NCI-H2029 (cell line): ENCODE results near the gene SHISAL1.

ENCODE experiments used
- DNase-seq: peaks from one replicate; lab custom pipeline; 2025; lab: John Stamatoyannopoulos, UW

Gene SHISAL1

DNA sequence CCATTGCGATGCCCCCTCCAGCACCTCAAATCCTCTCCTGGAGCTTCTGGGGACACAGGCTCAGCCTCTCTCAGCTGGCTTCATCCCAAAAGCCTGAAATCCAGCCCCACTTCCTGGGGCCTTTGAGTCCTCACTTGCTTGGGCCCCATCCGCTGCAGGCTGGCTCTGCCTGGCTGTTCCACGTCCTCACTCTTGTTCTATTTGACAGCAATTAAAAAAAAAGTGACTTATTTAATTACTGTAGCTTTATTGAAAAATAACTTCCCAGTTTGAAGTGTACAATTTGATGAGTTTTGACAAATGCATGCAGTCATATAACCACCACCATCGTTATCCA lies 104.8 kb downstream of the SHISAL1 start:
- no peak for DNase-seq

DNA sequence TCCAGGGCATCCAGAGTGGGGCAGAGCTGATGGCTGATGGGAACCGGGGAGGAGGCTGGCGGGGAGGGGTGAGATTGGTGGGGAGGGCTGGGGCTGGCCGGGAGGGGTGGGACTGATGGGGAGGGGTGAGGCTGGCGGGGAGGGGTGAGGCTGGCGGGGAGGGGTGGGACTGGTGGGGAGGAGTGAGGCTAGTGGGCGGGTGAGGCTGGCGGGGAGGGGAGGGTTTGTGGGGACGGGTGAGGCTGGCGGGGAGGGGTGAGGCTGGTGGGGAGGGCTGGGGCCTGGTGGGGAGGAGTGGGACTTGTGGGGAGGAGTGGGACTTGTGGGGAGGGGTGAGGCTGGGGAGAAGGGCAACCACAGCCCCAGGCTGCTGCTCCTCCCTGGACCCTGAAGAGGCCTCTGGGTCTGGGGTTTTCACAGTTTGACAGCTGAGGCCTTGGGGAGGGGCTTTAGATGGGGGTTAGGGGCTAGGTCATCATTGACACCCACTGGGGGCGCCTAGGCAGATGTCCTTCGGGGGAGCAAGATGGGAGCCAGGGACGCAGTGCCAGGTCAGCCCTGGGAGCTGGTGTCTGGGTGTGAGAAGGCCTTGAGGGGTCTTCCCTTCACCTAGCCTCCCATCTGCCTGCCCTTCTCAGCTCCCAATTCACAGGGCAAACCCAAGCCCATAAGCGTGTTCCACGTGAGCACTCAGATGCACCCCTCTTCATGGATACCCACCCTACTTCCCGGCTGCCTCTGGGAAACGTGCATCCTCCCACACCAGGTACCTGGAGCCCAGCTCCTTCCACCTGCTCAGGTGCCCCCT lies 105.4 kb downstream of the SHISAL1 start:
- DNase-seq, result no peak

DNA sequence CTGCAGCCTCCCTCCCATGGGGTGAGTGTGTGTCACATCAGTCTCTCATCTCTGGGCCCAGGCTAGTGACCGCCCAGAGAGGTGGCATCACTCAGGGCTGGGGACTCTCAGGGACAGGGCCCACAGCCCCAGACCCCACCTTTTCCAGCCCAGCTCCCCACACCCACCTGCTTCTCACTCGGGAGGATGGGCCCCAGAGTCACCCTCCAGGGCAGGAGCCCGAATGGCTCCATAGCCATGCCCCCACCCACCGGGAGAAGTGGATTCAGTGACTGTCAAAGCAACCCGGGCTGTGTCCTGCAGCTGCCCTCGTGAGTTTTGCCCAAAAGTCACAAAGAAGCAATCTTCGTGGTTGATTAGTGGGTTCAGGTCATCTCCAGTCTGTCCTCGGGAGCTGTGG lies 106.1 kb downstream of the SHISAL1 start:
- no peak for DNase-seq

DNA sequence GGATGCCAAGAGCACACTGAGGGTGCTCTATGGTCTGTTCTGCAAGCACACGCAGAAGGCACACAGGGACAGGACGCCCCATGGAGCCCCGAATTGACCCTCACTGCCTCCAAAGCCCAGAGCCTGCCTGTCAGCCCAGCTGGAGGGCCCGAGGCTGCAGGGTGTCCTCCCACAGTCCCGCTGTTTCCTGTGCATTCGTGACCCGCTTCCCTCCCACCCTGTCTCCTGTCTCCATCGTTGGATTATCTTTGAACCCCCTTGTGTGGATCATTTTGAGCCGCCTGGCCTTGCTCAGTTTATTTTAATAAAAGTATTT lies 106.5 kb downstream of the SHISAL1 start:
- no peak for DNase-seq

DNA sequence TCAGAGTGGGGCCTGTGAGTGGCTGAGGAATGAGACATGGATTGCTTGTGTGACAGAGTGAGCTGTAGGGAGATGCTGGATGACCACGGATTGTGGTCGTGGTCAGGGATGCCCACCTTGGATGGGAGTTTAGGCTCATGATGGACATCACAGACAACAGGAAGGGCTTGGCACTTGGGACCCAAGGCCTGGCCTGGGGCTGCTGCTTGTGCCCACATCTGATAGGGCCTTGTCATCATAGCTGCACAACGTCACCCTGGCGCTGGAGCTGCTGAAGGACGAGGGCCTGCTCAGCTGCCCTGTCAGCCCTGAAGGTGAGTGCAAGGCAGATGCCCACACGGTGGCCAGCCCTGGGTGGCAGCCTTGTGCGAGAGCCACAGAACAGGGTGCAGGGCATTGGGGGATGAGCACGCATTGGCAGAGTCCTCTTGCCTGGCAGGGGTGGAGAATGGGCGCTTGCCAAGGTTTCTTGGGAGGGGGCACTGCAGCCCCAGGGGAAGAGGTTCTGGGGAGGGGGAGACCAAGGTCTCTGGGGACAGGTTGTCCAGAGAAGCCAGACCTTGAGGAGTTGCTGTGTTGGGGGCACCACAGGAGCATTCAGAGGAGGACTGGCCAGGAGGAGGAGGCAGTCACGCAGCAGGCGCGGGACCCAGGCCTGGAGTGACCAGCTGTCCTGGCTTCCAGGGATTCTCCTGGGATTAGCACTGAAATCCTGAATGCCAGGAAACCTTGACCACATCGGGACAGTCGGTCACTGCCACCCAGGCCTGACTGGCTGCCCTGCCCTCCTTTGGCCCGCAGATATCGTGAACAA lies 107.0 kb downstream of the SHISAL1 start:
- DNase-seq, result no peak

DNA sequence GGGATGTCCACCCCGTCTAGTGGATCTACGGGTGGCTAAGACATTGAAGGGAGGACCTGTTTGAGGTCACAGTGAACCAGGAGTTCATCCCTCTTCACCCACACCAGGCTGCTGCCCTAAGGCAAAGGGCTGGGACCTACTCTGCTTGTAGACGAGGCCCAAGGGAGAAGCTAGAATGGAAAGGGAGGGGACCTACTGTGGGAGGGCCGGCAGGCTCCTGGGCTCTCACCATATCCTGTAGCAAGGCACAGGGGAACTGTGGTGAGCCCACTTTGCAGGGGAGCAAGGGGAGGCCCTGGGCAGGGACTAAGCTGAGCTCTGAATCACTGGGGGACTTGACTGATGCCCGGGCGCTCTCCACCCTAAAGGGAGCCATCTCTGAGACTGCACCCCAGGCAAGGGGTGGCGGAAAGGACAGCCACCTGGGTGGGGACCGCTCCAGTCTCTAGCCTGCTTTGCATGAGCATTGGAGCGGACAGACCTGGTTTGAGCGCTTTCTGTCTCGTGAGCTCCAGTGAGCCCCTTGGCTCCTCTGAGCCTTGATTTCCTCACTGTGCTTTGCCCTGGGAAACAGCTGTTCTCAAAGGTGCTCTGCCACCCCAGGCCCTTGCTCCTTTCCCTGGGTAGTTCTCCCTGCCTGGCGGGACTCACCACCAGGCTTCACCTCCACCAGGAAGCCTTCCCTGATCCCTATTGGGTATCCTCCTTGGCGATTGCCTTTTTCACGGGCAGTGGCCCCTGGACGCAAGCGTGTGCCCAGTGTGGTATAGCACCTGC lies 107.8 kb downstream of the SHISAL1 start:
- no peak for DNase-seq

DNA sequence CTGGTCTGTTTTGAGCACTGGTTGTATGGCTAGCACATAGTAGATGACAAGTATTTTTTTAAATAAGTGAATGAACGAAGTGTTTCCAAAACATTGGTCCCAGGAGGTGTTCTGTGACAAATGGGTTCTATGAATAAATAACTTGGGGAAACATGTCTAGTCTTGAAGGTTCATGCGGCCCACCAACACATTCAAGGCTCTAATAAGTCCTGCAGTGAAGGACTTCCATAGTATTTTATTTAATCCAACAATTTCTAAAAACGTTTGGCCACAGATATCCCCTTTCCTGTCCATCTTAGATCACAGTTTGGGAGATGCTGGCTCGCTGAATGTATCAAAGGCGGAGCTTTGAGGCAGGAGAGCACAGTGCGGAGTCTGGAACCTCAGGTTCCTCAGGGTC lies 109.5 kb downstream of the SHISAL1 start:
- no peak for DNase-seq

DNA sequence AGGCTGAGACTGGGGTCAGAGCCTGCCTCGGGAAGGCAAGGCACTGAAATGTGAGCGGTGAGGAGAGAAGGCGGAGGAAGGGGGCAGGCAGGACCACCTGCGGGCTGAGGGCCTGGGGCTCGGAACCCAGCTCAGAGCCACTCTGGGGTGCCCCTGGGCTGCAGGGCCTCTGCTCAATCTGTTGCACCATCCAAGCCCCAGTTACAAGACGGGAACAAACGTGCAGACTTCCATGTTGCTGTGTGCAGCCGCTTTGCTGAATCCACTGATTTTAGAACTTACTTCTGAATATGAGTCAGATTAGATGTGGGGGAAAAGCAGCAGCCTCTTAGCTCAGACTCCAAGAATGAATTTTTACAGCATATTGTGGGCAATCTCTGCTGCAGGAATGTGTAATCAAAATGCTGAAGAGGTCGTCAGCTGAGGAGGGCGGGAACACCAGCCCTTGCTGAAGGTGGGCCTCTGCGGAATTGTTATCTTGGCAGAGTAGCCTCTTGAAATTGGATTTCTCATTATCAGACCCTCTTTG lies 110.4 kb downstream of the SHISAL1 start:
- no peak for DNase-seq

DNA sequence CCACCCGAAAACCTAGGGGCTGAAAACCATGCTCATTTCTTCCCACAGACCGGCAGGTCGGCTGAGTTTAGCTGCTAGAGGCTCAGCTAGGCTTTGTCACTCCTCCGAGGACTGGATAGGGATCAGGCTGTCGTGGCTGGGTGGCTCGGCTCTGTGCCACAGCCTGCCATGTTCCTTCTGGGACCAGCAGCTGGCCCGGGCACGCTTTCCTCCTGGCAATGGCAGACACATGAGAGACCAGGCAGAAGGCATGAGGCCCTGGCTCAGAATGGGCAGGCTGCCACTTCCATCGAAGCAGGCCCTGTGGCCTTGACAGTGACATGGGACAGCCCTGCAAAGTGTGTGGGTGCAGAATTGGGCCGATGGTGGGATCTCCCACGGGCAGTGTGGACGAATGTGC lies 111.1 kb downstream of the SHISAL1 start:
- DNase-seq, result no peak

DNA sequence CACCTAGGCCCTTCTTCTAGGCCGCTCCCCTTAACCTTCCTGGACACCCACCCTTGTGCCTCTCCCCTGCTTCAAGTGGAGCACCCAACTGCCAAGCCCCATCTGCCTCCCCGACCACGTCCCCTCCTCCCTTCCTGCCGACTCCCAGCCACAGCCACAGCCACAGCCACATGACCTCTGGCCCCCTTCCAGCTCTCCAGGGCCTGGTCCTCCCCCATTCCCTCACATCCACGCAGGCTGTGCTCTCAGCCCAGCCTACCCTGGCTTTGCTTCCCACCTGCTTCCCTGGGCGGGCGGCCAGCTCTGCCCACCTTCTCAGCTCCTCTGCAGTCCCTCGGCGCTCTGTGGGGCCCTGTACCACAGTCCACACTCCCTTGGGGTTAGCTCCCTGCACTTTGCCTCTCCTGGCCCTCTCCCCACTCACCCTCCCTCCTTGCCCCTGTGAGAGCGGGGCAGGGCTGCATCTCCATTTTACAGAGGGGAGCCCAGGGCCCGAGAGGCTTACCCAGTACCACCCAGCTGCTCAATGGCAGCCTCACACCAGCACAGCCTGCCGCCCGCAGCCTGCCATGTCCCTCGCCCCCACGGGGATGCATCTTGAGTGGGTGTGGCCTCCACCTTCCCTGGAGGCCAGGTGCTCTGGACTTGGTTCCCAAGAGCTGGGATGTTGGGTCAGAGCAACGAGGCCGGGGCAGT lies 111.7 kb downstream of the SHISAL1 start:
- DNase-seq, result no peak

DNA sequence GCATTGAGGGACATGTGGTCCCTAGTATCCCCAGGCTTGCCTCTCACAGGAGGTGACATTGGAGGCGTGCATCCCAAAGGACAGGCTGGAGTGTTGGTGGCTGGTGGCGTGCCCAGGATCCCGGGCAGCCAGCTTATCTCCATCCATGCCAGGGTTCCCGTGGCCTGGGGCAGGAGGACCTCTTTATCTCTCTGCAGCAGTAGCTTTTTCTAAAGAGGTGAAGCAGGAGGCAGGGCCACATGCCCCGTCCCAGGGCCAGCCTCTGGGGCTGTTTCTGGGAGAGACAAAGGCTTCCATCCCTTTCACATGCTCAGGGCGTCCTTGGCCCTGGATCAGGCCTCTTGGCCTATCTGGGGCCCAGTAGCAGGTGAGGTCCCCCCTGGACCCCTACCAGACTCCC lies 112.3 kb downstream of the SHISAL1 start:
- DNase-seq, result no peak

DNA sequence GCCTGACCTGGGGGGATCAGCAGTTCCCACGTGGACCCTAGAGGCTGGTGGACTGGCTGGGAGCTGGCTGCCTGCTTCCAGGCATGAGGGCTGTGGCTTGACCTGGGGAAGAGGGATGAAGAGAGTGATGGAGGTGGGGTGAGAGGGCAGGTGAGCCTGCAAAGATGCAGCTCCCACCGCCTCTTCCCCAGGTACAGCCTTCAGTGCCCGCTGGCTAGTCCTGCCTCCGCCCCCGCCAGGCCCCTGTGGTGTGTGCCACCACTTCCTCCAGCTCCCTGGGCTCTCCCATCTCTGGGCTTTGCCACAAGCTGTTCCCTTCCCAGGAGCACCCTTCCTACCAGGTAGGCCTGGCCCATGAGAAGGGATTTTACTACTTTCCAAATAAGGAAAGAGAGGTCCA lies 112.9 kb downstream of the SHISAL1 start:
- DNase-seq, result no peak

DNA sequence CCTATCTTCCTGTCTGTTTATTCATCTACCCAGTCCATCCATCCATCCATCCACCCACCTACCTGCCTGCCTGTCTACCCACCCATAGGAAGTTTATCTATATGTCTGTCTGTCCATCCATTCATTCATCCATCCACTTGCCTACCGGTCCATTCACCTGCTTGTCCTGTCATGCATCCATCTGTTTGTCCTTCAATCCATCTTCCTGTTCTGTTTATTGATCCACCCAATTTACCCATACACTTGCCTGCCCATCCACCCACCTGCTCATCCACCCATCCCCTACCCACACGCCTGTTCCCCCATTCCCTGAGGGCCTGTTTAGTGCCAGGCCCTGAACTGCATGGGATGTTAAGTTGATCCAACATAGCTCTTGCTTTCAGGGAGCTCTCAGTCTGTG lies 113.6 kb downstream of the SHISAL1 start:
- DNase-seq, result no peak

DNA sequence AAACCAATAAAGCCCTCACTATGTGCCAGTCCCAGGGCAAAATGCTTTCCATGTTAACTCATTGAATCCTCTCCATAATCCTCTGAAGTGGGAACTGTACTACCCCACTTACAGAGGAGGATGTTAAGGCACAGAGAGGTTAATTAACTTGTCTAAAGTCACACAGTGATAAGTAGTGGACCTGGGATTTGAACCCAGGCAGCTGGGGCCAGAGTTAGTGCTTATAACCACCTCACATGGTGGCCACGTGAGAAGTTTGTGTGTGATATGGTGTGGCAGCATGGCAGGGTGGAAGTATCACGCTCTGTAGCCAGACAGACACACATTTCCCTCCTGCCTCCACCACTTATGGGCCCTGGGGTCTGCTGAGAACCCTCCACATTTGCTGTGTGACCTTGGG lies 115.5 kb downstream of the SHISAL1 start:
- no peak for DNase-seq

DNA sequence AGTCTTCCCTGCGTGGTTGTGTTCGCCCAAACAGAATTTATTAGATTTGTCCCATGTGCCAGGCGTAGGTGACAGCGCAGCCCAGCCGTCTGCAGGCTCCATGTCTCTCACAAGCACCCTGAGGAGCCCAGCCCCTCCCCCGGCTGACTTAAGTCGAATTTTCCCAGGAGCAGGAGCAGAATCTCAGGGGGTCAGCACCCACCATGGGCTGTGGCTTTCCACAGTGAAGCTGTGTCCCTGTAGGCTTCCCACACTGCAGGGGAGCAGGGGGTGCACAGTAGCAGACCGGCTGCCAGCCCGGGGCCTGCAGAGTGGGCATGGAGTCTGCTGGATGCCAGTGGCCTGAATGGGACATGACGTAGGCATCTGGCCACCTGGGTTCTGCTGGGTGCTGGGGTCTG lies 116.0 kb downstream of the SHISAL1 start:
- no peak for DNase-seq

DNA sequence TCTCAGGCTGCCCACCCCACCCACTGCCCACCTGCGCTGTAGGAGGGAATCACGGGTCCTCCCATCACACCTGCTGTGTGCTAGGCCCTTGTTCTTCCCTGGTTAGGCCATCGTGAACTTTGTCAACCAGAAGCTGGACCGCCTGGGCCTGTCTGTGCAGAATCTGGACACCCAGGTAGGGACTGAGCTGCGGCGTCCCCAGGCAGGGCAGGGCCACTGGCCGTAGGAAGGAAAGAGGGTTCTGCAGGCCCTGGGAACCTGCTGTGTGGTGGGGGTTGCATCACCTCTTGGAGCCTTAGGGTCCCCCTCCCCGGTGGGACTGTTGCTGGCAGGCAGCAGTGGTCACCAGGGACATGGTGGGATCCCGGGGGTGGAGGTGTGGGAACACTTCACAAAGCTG lies 116.5 kb downstream of the SHISAL1 start:
- DNase-seq, result no peak

DNA sequence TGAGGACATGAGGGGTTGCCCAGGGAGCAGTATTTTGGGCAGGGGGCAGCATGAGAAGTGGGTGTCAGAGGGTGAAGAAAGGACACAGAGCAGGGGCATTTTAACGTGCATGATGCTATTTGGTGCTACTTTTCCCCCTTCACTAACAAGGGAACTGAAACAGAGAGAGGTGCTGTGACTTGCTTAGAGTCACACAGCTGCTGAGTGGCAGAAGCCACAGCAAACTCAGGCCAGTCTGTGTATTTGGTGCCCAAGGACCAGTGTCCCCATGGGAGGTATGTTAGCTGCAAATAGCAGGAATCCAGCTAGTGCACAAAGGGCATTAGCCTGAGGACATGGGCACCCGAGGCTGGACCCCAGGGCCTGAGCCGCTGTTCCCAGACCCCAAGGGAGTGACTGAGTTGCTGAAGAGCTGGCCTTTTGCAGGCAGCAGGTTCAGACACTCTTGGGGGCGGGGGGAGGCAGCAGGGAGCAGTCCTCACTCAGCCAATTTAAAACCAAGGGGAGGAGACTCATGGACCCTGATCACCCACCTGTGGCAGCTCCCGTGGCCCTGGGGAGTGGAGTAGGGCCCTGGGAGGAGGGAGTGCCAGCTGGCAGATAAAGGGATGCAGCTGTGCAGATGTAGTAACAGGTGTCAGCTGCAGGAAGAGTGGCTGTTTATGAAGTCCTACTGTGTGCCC lies 117.4 kb downstream of the SHISAL1 start:
- DNase-seq, result no peak

DNA sequence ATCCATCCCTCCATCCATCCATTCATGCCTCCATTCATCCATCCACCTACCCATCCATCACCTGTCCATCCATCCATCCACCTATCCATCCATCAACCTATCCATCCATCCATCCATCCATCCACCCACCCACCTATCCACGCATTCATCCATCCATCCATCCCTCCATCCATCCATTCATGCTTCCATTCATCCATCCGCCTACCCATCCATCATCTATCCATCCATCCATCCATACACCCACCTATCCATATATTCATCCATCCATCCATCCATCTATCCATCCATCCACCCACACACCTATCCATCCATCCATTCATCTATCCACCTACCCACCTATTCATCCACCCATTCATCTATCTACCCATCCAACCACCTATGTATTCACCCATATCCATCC lies 118.2 kb downstream of the SHISAL1 start:
- DNase-seq, result no peak
